Aorta (tissue), 5 donors: ENCODE measurements around the gene C17orf58. TPM values are rescaled to one million over a fixed set of nuclear protein-coding genes. Genes with fewer than 3 reads are reported as not detected.

ENCODE experiments used
- ATAC-seq: fragments of 200-7000 bp; cut with Tn5 transposase; one replicate; pipeline ENCODE4 v1.9.1; 2022; ENCODE audit warnings: moderate library complexity; ENCODE audit not compliant: low FRiP score
- DNase-seq, 2 donors: peaks; one replicate each; pipeline ENCODE4 v3.0.0-alpha.2; 2020
- H3K27ac ChIP-seq, 2 donors: one replicate each; pipeline ENCODE4 v1.5.1; 2013; ENCODE audit warnings: low read length in 2 of 2, mild to moderate bottlenecking in 2 of 2, moderate library complexity in 2 of 2, control low read depth in 1 of 2, inconsistent platforms in 1 of 2, low read depth in 1 of 2
- H3K27me3 ChIP-seq, 2 donors: one replicate each; pipeline ENCODE4 v1.6.1; 2013; ENCODE audit warnings: control low read depth in 1 of 2, low read length in 1 of 2, mild to moderate bottlenecking in 1 of 2, moderate library complexity in 1 of 2; ENCODE audit not compliant: insufficient read depth in 2 of 2, control insufficient read depth in 1 of 2
- H3K36me3 ChIP-seq, 2 donors: one replicate each; pipeline ENCODE4 v1.6.1; 2013; ENCODE audit warnings: control low read depth in 1 of 2, low read length in 1 of 2, mild to moderate bottlenecking in 1 of 2; ENCODE audit not compliant: insufficient read depth in 2 of 2, control insufficient read depth in 1 of 2
- H3K4me1 ChIP-seq, 2 donors: one replicate each; pipeline ENCODE4 v1.6.1; 2013; ENCODE audit warnings: low read length in 2 of 2, control low read depth in 1 of 2, mild to moderate bottlenecking in 1 of 2, moderate library complexity in 1 of 2; ENCODE audit not compliant: insufficient read depth in 2 of 2, control insufficient read depth in 1 of 2
- H3K4me3 ChIP-seq, 2 donors: one replicate each; pipeline ENCODE4 v1.5.1; 2013; ENCODE audit warnings: low read length in 2 of 2, control low read depth in 1 of 2, mild to moderate bottlenecking in 1 of 2
- H3K9me3 ChIP-seq: one replicate; pipeline ENCODE4 v1.6.1; 2013; ENCODE audit warnings: mild to moderate bottlenecking, low read length; ENCODE audit not compliant: control insufficient read depth
- WGBS, 2 donors: extraction: QIAGEN DNeasy Blood & Tissue Kit; methylation state at CpG; one replicate each; pipeline ENCODE4 v1.1.7; 2013; 5-methylcytosine and 5-hydroxymethylcytosine counted together
- intact Hi-C, 2 donors: fragments of 100-400 bp; cut with DNase I; formaldehyde crosslinking; loops; one replicate each; pipeline versions ENCODE4 v1.14.2 to v1.15.0; 2022
- polyA plus RNA-seq, 2 donors: library from polyadenylated mRNA; stranded (reverse); fragments of 200-250 nt; gene quantifications; one replicate each; pipeline ENCODE4 v1.2.3, GENCODE V29; 2013
- total RNA-seq, 2 donors: library from RNA; stranded (reverse); fragmentation: NEBNext Ultra II Directional; extraction: Animal tissue kit (Norgen Biotek cat#: 25700); gene quantifications; one replicate each; pipeline ENCODE4 v1.2.1, GENCODE V29; 2021
- donor health status: healthy with polysubstance abuse.
- donor health status: Bipolar disorder and iron deficiency.
- donor health status: DM: no; HTN: no; CAD: no.
- donor health status: DM: no; HTN: no; CAD: no.
- donor health status: DM: yes; HTN: yes; CAD: no.

Gene C17orf58
- total and polyA plus RNA-seq, 4 donors, result 5.2 to 20.5 (median 12.5) TPM

- WGBS, 2 donors, result 86 to 97% methylated on average over 3 of the region's 3 CpGs
- no peak overlapping the region for H3K27ac ChIP-seq
- no peaks in the 10 kb centered on the region for H3K9me3 ChIP-seq
- DNase-seq (no peak), ATAC-seq (no peak)
- no peaks in the 10 kb centered on the region for H3K27me3 ChIP-seq
- no peak overlapping the region for H3K4me3 ChIP-seq
- no peaks in the 10 kb centered on the region for H3K4me1 ChIP-seq
- intact Hi-C loops, result no loop called here
- H3K36me3 ChIP-seq, result peaks cover 3 to 4% of the 10 kb centered on the region in 2 donors
Observed at GRCh38 chr17:67959510-67959909, 36.8 kb downstream of the C17orf58 start.

- Histone ChIP-seq H3K27ac (no peak overlapping the region), H3K27me3 (no peaks in the 10 kb centered on the region), H3K36me3 (peaks cover 0 to 7% of the 10 kb centered on the region in 2 donors), H3K4me1 (no peaks in the 10 kb centered on the region), H3K4me3 (no peak overlapping the region), H3K9me3 (no peaks in the 10 kb centered on the region)
- ATAC-seq, result no peak
- 97 to 100% methylated on average over 2 of the region's 2 CpGs for WGBS, 2 donors
- intact Hi-C loops, result no loop called here
- DNase-seq, result no peak
Observed at GRCh38 chr17:67950945-67951344, 45.3 kb downstream of the C17orf58 start.

DNA sequence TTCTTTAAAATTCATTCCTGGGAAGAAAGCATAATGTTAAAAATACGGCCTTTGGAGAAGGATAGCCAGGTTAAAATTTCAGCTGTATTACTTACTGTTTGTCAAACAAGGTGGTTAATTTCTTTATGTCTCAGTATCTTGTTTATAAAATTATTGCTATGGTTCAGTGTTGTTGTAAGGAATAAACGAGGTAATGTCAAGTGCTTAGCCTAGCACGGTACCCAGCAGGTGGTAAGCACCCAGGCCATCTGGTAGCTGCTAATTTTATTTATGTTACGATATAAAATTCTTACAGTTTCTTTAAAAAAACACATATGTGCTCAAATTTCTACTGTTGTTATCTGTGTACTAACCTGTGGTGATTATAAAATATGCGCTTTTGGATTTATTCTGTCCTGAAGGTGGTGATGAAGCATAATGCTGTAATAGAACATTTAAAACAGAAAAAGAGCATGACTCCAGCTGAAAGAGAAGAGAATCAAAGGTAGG, 48.9 kb downstream of the C17orf58 start:
- WGBS, 2 donors, result 91% methylated on average over 5 of the region's 5 CpGs
- Histone ChIP-seq H3K27me3 (no peaks in the 10 kb centered on the region), H3K4me3 (no peak overlapping the region), H3K9me3 (no peaks in the 10 kb centered on the region), H3K4me1 (no peaks in the 10 kb centered on the region), H3K27ac (no peak overlapping the region), H3K36me3 (peaks cover 0 to 25% of the 10 kb centered on the region in 2 donors)
- ATAC-seq (no peak), DNase-seq (no peak)
- intact Hi-C loops, result no loop called here

DNA sequence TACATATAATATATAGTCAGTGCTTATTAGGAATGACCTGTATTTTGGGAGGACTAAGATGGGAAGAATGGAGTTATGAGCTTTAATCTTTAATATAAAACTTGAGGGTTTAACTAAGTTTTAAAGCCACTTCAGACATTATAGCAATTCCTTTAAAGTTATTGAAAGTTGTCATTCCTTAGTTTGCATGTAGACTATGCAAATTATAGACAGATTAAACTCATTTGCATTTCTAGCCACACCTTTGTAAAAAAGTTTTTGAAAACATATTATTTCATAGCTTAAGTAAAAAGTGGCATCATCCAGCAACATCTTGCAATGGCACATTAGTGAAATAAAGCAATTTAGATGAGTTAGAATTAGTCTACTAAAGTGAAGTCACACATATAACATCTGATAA, 49.8 kb downstream of the C17orf58 start:
- Histone ChIP-seq H3K4me3 (no peak overlapping the region), H3K9me3 (no peaks in the 10 kb centered on the region), H3K36me3 (peaks cover 0 to 24% of the 10 kb centered on the region in 2 donors), H3K27me3 (no peaks in the 10 kb centered on the region), H3K27ac (no peak overlapping the region), H3K4me1 (no peaks in the 10 kb centered on the region)
- DNase-seq, result no peak
- intact Hi-C loops, result no loop called here
- no peak for ATAC-seq

GRCh38 chr17:67944035-67944434, 52.2 kb downstream of the C17orf58 start:
- no peak overlapping the region for H3K4me3 ChIP-seq
- DNase-seq (no peak), ATAC-seq (no peak)
- no peaks in the 10 kb centered on the region for H3K27me3 ChIP-seq
- no peak overlapping the region for H3K27ac ChIP-seq
- WGBS, 2 donors, result 91 to 93% methylated on average over 5 of the region's 5 CpGs
- H3K36me3 ChIP-seq, result peaks cover 3 to 24% of the 10 kb centered on the region in 2 donors
- intact Hi-C loops, result no loop called here
- no peaks in the 10 kb centered on the region for H3K9me3 ChIP-seq
- no peaks in the 10 kb centered on the region for H3K4me1 ChIP-seq

DNA sequence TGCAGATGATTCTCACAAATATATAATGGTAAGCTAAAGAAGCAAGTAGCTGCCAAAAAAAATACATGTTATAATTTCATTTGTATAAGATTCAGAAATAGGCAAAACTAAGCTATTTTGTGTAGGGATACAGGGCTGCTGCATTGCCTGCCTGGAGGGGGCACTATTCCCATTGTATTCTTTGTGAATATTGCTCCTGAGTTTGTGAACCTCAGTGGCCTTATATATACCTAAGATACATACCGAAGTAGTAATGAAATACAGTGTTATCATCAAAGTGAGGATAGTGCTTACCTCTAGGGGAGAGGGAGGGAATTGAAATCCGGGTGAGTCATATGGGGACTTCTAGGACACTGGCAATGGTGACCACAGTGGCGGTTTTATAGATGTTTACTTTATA, 53.5 kb downstream of the C17orf58 start:
- no peak for ATAC-seq
- Histone ChIP-seq H3K27ac (no peak overlapping the region), H3K4me1 (no peaks in the 10 kb centered on the region), H3K4me3 (no peak overlapping the region), H3K36me3 (peaks cover 3 to 19% of the 10 kb centered on the region in 2 donors), H3K27me3 (no peaks in the 10 kb centered on the region), H3K9me3 (no peaks in the 10 kb centered on the region)
- 87 to 90% methylated on average over 3 of the region's 3 CpGs for WGBS, 2 donors
- DNase-seq, result no peak
- intact Hi-C loops, result no loop called here

Other genes starting within 250 kb of the C17orf58 start
- gene BPTF, start 171.0 kb downstream of the C17orf58 start, total RNA-seq, result 100 to 1,000 TPM in 1 of 2 donors, 10 to 100 TPM in 1; 82.3 to 121 TPM
- gene BPTF, start 171.0 kb downstream of the C17orf58 start, polyA plus RNA-seq, result 10 to 100 TPM; 17.8 to 26.0 TPM
- gene KPNA2, start 39.3 kb upstream of the C17orf58 start, total RNA-seq, result 10 to 100 TPM; 19.6 to 20.9 TPM
- gene KPNA2, start 39.3 kb upstream of the C17orf58 start, polyA plus RNA-seq, result 10 to 100 TPM in 1 of 2 donors, 1 to 10 TPM in 1; 5.8 to 11.1 TPM